ENCODE results near the gene EPHB1. TPM values are rescaled to one million over a fixed set of nuclear protein-coding genes. Genes with fewer than 3 reads are reported as not detected.
A peak's percentile ranks its signal among the peaks of the same experiment; 100 is the strongest.

The EPHB1 gene
- total RNA-seq, 1 experiment from 2014 or later = 2.8 TPM

GRCh38 chr3:134978658-134979057, 183.6 kb downstream of the EPHB1 start:
- WGBS (ENCODE audit: extremely low coverage, insufficient read length, low lambda C conversion rate) = no CpG with 5 or more reads among the region's 1 CpG
- H2BK20ac ChIP-seq (ENCODE audit: low read depth, low read length, poor library complexity, severe bottlenecking) = no peak overlapping the region
- Mint-ChIP-seq H3K36me3 (ENCODE audit: insufficient read depth in 1 of 3, low read depth in 3 of 3) (no peaks in the 10 kb centered on the region), H3K4me3 (no peak overlapping the region), H3K4me1 (peaks cover 0 to 12% of the 10 kb centered on the region in 2 experiments; a peak in 1 of 4 replicates), H3K27ac (no peak overlapping the region), H3K9me3 (no peaks in the 10 kb centered on the region), H3K27me3 (ENCODE audit: low read depth) (peaks cover 4% of the 10 kb centered on the region)
- H2AFZ ChIP-seq (ENCODE audit: low read length) = no peak overlapping the region
- no peak overlapping the region for H4K8ac ChIP-seq (replicated peaks; ENCODE audit: insufficient read length, low read depth, low read length)
- no peaks in the 10 kb centered on the region for H3K79me2 ChIP-seq (ENCODE audit: insufficient read depth, low read length)
- H3K4ac ChIP-seq (ENCODE audit: low read depth, low read length) = no peak overlapping the region
- H3K9ac ChIP-seq (ENCODE audit: extremely low read depth, insufficient read length, low read length) = no peak overlapping the region
- no peak overlapping the region for H3K23ac ChIP-seq (ENCODE audit: insufficient read length, low read depth, low read length)
- no peak overlapping the region for H2BK5ac ChIP-seq (ENCODE audit: insufficient read length, low read length)
- H3K18ac ChIP-seq (ENCODE audit: insufficient read length, low read depth, low read length) = no peak overlapping the region
- H4K91ac ChIP-seq (ENCODE audit: insufficient read length, low read depth, low read length) = no peak overlapping the region
- H3K9me3 ChIP-seq (ENCODE audit: control insufficient read depth, low read depth, low read length) = no peaks in the 10 kb centered on the region
- H3K23me2 ChIP-seq (ENCODE audit: insufficient read length, low read depth, low read length, poor library complexity, severe bottlenecking) = no peaks in the 10 kb centered on the region
- H2AK5ac ChIP-seq (ENCODE audit: insufficient read length, low read length) = no peak overlapping the region
- H3T11ph ChIP-seq (ENCODE audit: low read length) = no peak overlapping the region
- H2BK120ac ChIP-seq (ENCODE audit: low read depth, low read length, poor library complexity, severe bottlenecking) = no peak overlapping the region
- no peaks in the 10 kb centered on the region for H3K79me1 ChIP-seq (ENCODE audit: insufficient read depth, low read depth, low read length, poor library complexity, severe bottlenecking)
- no peak overlapping the region for H3K27ac ChIP-seq (ENCODE audit: insufficient read length, low read depth, low read length)
- H2BK15ac ChIP-seq (ENCODE audit: low read depth, low read length) = no peak overlapping the region
- H3K14ac ChIP-seq (ENCODE audit: insufficient read depth, low read length) = no peak overlapping the region
- no peak overlapping the region for H3K4me2 ChIP-seq (ENCODE audit: insufficient read depth, insufficient read length, low read length)
- DNase-seq = no peak
- no peaks in the 10 kb centered on the region for H4K20me1 ChIP-seq (ENCODE audit: control insufficient read depth, insufficient read depth, insufficient read length)
- peak; percentile 30; the same call in 2 of the 3 replicates for TF ChIP-seq CTCF (conservative IDR thresholded peaks at IDR 0.05)
- no peak overlapping the region for H4K5ac ChIP-seq (ENCODE audit: insufficient read length, low read depth, low read length)
- H3K56ac ChIP-seq (ENCODE audit: insufficient read length, low read depth, low read length) = no peak overlapping the region
- no peak overlapping the region for H2BK12ac ChIP-seq (ENCODE audit: insufficient read length, low read depth, low read length)
- H3K4me1 ChIP-seq (ENCODE audit: insufficient read depth, low read length) = no peaks in the 10 kb centered on the region
- no peaks in the 10 kb centered on the region for H3K27me3 ChIP-seq (ENCODE audit: insufficient read depth, low read length)

All from H9 (cell line).